PC-9 (cell line): ENCODE measurements around the gene ADAMTSL2.

Experiments
- CTCF ChIP-seq: fragments of 200-600 bp; sonication (generic); conservative IDR thresholded peaks from 2 replicates; pipeline ENCODE4 v1.6.1; 2017; ENCODE audit warnings: mixed run types, antibody characterized with exemption, mild to moderate bottlenecking, moderate library complexity
- EZH2 ChIP-seq: fragments of 200-600 bp; sonication (generic); IDR thresholded peaks from 2 replicates; pipeline ENCODE4 v1.8.0; 2017; ENCODE audit warnings: antibody characterized with exemption, low read depth

DNA sequence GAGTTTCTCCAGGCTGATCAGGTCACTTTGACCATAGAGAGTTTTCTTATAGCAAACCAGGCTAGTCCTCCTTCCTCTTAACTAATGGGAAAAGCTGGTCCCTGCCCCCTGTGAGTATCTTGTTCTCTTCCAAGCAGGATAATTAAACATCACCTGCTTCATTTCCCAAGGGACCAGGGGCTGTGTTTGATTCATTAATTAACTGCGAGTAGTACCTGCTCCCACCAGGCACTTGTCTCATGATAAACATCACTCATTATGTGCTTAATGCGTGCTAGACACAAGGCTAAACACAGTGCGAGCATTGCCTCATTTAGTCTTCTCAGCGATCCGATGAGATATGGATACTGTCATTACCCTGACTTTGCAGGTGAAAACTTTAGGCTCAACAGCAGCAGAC, 76.3 kb downstream of the ADAMTSL2 start:
- no peak for TF ChIP-seq CTCF
- TF ChIP-seq EZH2, result no peak
